GM12878 (cell line): ENCODE data around the gene TPM4. TPM values are rescaled to one million over a fixed set of nuclear protein-coding genes. Genes with fewer than 3 reads are reported as not detected.

Experiments used
- BHLHE40 ChIP-seq, 2 experiments: fragments of 450-650 bp in 1 of 2; IDR thresholded peaks; 2 replicates each; pipeline ENCODE4 v1.6.1; 2011 to 2017; ENCODE audit warnings: low read depth in 2 of 2, borderline replicate concordance in 1 of 2, improper control_type of control experiment in 1 of 2, low read length in 1 of 2, mild to moderate bottlenecking in 1 of 2
- EGR1 ChIP-seq, 2 experiments: IDR thresholded peaks; 1 replicate in 1 of 2; 2 replicates in 1 of 2; pipeline ENCODE4 v1.6.1; 2011 to 2012; ENCODE audit warnings: low read depth in 2 of 2, low read length in 2 of 2, borderline replicate concordance in 1 of 2, mild to moderate bottlenecking in 1 of 2, moderate library complexity in 1 of 2
- ETV6 ChIP-seq, 2 experiments: fragments of 450-650 bp in 1 of 2; IDR thresholded peaks in 1 of 2; conservative IDR thresholded peaks in 1 of 2; 2 replicates each; pipeline ENCODE4 v1.6.1; 2014; ENCODE audit warnings: antibody characterized with exemption in 1 of 2, borderline replicate concordance in 1 of 2, low read depth in 1 of 2, mild to moderate bottlenecking in 1 of 2, moderate library complexity in 1 of 2
- IKZF1 ChIP-seq: fragments of 450-650 bp; conservative IDR thresholded peaks from 2 replicates; pipeline ENCODE4 v1.6.1; 2017; ENCODE audit warnings: antibody characterized with exemption, mild to moderate bottlenecking
- LARP7 ChIP-seq: fragments of 450-650 bp; IDR thresholded peaks from 2 replicates; pipeline ENCODE4 v1.6.1; 2017; ENCODE audit warnings: mild to moderate bottlenecking
- NR2F1 ChIP-seq: fragments of 450-650 bp; conservative IDR thresholded peaks from 2 replicates; pipeline ENCODE4 v1.6.1; 2017; ENCODE audit warnings: mild to moderate bottlenecking
- PML ChIP-seq: IDR thresholded peaks from 2 replicates; pipeline ENCODE4 v1.6.1; 2012; ENCODE audit warnings: low read length, inconsistent platforms
- ZNF207 ChIP-seq: fragments of 450-650 bp; IDR thresholded peaks from 2 replicates; pipeline ENCODE4 v1.6.1; 2014; ENCODE audit warnings: antibody characterized with exemption, mild to moderate bottlenecking, borderline replicate concordance
- ZNF384 ChIP-seq: IDR thresholded peaks from 2 replicates; pipeline ENCODE4 v1.6.1; 2012; ENCODE audit warnings: low read depth, mild to moderate bottlenecking, low read length, improper control_type of control experiment, borderline replicate concordance
- polyA plus RNA-seq, 11 experiments: library from polyadenylated mRNA; depleted of rRNA in 4 of 11; unstranded in 6 of 11; stranded (reverse) in 5 of 11; fragments of >200 nt; fragmentation: Nextera tagmentation in 4 of 11; fragmentation: Illumina TruSeq in 1 of 11; extraction: Ambion mirVana in 4 of 11; extraction: Trizol in 1 of 11; gene quantifications; 1 replicate in 1 of 11; 2 replicates in 10 of 11; pipeline versions ENCODE4 v1.2.1 to v1.2.3, GENCODE V29; 2011 to 2016; ENCODE audit warnings: inconsistent platforms in 2 of 11, missing spikeins in 2 of 11, low read depth in 1 of 11
- total RNA-seq, 4 experiments: library from RNA; depleted of rRNA in 3 of 4; stranded (reverse); fragments of >200 nt in 3 of 4; fragmentation: Illumina TruSeq in 1 of 4; extraction: Trizol in 1 of 4; gene quantifications; 2 replicates each; pipeline versions ENCODE4 v1.2.1 to v1.2.3, GENCODE V29; 2013 to 2021
- TF ChIP-seq, protein P1 (sequence below): fragments of 450-650 bp; IDR thresholded peaks from 2 replicates; pipeline ENCODE4 v1.6.1; 2016; ENCODE audit warnings: mild to moderate bottlenecking, moderate library complexity, borderline replicate concordance
- TF ChIP-seq, protein P2 (sequence below): fragments of 450-650 bp; formaldehyde crosslinking; IDR thresholded peaks from 2 replicates; pipeline ENCODE4 v1.4.0; 2022; ENCODE audit warnings: mild to moderate bottlenecking, moderate library complexity
- TF ChIP-seq, protein P3 (sequence below): fragments of 450-650 bp; IDR thresholded peaks from 2 replicates; pipeline ENCODE4 v1.6.1; 2016; ENCODE audit warnings: mild to moderate bottlenecking
- TF ChIP-seq, protein P4 (sequence below): fragments of 450-650 bp; IDR thresholded peaks from 2 replicates; pipeline ENCODE4 v1.6.1; 2017; ENCODE audit warnings: mild to moderate bottlenecking, moderate library complexity

The TPM4 gene
- total and polyA plus RNA-seq, 10 of the 15 experiments (the other 5 are each of a cell fraction or from before 2014, with no cell fraction given) = 183 to 620 (median 407) TPM

DNA sequence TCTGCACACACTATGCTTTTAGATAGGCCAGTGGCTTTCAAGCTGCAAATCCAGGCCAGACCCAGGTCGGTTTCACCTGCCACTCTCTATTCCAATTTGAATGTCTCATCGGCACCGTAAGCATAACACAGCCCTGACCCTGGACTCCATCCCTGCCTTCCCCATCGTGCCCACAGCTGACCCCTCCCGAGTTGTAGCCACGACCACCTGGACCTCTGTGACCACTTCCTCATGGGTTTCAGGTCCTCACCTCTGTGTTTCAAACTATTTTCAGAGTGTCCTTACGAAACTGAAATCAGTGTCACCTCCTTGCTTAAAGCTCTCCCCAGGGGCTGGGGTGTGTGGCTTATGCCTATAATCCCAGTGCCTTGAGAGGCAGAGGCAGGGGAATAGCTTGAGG, 58.2 kb downstream of the TPM4 start (continued):
- TF ChIP-seq, protein P1, sequence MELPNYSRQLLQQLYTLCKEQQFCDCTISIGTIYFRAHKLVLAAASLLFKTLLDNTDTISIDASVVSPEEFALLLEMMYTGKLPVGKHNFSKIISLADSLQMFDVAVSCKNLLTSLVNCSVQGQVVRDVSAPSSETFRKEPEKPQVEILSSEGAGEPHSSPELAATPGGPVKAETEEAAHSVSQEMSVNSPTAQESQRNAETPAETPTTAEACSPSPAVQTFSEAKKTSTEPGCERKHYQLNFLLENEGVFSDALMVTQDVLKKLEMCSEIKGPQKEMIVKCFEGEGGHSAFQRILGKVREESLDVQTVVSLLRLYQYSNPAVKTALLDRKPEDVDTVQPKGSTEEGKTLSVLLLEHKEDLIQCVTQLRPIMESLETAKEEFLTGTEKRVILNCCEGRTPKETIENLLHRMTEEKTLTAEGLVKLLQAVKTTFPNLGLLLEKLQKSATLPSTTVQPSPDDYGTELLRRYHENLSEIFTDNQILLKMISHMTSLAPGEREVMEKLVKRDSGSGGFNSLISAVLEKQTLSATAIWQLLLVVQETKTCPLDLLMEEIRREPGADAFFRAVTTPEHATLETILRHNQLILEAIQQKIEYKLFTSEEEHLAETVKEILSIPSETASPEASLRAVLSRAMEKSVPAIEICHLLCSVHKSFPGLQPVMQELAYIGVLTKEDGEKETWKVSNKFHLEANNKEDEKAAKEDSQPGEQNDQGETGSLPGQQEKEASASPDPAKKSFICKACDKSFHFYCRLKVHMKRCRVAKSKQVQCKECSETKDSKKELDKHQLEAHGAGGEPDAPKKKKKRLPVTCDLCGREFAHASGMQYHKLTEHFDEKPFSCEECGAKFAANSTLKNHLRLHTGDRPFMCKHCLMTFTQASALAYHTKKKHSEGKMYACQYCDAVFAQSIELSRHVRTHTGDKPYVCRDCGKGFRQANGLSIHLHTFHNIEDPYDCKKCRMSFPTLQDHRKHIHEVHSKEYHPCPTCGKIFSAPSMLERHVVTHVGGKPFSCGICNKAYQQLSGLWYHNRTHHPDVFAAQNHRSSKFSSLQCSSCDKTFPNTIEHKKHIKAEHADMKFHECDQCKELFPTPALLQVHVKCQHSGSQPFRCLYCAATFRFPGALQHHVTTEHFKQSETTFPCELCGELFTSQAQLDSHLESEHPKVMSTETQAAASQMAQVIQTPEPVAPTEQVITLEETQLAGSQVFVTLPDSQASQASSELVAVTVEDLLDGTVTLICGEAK = no peak
- TF ChIP-seq, protein P2, sequence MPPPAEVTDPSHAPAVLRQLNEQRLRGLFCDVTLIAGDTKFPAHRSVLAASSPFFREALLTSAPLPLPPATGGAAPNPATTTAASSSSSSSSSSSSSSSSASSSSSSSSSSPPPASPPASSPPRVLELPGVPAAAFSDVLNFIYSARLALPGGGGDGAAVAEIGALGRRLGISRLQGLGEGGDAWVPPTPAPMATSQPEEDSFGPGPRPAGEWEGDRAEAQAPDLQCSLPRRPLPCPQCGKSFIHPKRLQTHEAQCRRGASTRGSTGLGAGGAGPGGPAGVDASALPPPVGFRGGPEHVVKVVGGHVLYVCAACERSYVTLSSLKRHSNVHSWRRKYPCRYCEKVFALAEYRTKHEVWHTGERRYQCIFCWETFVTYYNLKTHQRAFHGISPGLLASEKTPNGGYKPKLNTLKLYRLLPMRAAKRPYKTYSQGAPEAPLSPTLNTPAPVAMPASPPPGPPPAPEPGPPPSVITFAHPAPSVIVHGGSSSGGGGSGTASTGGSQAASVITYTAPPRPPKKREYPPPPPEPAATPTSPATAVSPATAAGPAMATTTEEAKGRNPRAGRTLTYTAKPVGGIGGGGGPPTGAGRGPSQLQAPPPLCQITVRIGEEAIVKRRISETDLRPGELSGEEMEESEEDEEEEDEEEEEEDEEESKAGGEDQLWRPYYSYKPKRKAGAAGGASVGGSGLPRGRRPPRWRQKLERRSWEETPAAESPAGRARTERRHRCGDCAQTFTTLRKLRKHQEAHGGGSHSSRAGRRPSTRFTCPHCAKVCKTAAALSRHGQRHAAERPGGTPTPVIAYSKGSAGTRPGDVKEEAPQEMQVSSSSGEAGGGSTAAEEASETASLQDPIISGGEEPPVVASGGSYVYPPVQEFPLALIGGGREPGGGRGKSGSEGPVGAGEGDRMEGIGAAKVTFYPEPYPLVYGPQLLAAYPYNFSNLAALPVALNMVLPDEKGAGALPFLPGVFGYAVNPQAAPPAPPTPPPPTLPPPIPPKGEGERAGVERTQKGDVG (CRISPR knock-in tag) = no peak
- TF ChIP-seq ETV6 (conservative IDR thresholded peaks at IDR 0.05 in 1 of 2, IDR thresholded peaks at IDR 0.05 in 1 of 2; ENCODE audit: borderline replicate concordance in 1 of 2, low read depth in 1 of 2) (peak in 1 of 2 experiments; percentile 80; a peak in 2 of 4 replicates), ZNF384 (no peak), ZNF207 (no peak), LARP7 (no peak), EGR1 (IDR thresholded peaks at IDR 0.05; ENCODE audit: borderline replicate concordance in 1 of 2, low read depth in 2 of 2, low read length in 2 of 2) (no peak), IKZF1 (peak; percentile 89), BHLHE40 (IDR thresholded peaks at IDR 0.05; ENCODE audit: borderline replicate concordance in 1 of 2, low read depth in 2 of 2, low read length in 1 of 2) (peak in 1 of 2 experiments; percentile 35; a peak in 2 of 4 replicates), PML (no peak), NR2F1 (peak; percentile 89)
- TF ChIP-seq, protein P3, sequence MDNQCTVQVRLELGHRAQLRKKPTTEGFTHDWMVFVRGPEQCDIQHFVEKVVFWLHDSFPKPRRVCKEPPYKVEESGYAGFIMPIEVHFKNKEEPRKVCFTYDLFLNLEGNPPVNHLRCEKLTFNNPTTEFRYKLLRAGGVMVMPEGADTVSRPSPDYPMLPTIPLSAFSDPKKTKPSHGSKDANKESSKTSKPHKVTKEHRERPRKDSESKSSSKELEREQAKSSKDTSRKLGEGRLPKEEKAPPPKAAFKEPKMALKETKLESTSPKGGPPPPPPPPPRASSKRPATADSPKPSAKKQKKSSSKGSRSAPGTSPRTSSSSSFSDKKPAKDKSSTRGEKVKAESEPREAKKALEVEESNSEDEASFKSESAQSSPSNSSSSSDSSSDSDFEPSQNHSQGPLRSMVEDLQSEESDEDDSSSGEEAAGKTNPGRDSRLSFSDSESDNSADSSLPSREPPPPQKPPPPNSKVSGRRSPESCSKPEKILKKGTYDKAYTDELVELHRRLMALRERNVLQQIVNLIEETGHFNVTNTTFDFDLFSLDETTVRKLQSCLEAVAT = no peak
- TF ChIP-seq, protein P4, sequence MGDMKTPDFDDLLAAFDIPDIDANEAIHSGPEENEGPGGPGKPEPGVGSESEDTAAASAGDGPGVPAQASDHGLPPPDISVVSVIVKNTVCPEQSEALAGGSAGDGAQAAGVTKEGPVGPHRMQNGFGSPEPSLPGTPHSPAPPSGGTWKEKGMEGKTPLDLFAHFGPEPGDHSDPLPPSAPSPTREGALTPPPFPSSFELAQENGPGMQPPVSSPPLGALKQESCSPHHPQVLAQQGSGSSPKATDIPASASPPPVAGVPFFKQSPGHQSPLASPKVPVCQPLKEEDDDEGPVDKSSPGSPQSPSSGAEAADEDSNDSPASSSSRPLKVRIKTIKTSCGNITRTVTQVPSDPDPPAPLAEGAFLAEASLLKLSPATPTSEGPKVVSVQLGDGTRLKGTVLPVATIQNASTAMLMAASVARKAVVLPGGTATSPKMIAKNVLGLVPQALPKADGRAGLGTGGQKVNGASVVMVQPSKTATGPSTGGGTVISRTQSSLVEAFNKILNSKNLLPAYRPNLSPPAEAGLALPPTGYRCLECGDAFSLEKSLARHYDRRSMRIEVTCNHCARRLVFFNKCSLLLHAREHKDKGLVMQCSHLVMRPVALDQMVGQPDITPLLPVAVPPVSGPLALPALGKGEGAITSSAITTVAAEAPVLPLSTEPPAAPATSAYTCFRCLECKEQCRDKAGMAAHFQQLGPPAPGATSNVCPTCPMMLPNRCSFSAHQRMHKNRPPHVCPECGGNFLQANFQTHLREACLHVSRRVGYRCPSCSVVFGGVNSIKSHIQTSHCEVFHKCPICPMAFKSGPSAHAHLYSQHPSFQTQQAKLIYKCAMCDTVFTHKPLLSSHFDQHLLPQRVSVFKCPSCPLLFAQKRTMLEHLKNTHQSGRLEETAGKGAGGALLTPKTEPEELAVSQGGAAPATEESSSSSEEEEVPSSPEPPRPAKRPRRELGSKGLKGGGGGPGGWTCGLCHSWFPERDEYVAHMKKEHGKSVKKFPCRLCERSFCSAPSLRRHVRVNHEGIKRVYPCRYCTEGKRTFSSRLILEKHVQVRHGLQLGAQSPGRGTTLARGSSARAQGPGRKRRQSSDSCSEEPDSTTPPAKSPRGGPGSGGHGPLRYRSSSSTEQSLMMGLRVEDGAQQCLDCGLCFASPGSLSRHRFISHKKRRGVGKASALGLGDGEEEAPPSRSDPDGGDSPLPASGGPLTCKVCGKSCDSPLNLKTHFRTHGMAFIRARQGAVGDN = no peak
